Right lobe of liver (tissue), 4 donors: ENCODE data around the gene GALNT2.
A peak's percentile ranks its signal among the peaks of the same experiment; 100 is the strongest.

Source experiments
- CTCF ChIP-seq, 4 donors: fragments of 200-600 bp in 3 of 4; fragments of 450-650 bp in 1 of 4; IDR thresholded peaks; one replicate each; pipeline versions ENCODE4 v1.5.1 to v1.8.0; 2016 to 2022; ENCODE audit warnings: antibody characterized with exemption in 4 of 4, mild to moderate bottlenecking in 2 of 4
- POLR2A ChIP-seq: fragments of 450-650 bp; IDR thresholded peaks from one replicate; pipeline ENCODE4 v1.6.1; 2017; ENCODE audit warnings: antibody characterized with exemption, mild to moderate bottlenecking
- donor health status: DM: no; HTN: no; CAD: no.
- donor health status: DM: no; HTN: no; CAD: no.
- donor health status: DM: no; HTN: yes; CAD: no.

GRCh38 chr1:230159580-230159979 is 92.5 kb downstream of the GALNT2 start:
- TF ChIP-seq CTCF (IDR thresholded peaks at IDR 0.05): no peak
- peak; percentile 7 for TF ChIP-seq POLR2A
